ENCODE data around the gene IDH3A. TPM values are rescaled to one million over a fixed set of nuclear protein-coding genes. Genes with fewer than 3 reads are reported as not detected.
A peak's percentile ranks its signal among the peaks of the same experiment; 100 is the strongest.

Gene IDH3A
- total and polyA plus RNA-seq, 9 of the 15 experiments (the other 6 are each of a cell fraction or from before 2014, with no cell fraction given): 37.4 to 249 (median 107) TPM

DNA sequence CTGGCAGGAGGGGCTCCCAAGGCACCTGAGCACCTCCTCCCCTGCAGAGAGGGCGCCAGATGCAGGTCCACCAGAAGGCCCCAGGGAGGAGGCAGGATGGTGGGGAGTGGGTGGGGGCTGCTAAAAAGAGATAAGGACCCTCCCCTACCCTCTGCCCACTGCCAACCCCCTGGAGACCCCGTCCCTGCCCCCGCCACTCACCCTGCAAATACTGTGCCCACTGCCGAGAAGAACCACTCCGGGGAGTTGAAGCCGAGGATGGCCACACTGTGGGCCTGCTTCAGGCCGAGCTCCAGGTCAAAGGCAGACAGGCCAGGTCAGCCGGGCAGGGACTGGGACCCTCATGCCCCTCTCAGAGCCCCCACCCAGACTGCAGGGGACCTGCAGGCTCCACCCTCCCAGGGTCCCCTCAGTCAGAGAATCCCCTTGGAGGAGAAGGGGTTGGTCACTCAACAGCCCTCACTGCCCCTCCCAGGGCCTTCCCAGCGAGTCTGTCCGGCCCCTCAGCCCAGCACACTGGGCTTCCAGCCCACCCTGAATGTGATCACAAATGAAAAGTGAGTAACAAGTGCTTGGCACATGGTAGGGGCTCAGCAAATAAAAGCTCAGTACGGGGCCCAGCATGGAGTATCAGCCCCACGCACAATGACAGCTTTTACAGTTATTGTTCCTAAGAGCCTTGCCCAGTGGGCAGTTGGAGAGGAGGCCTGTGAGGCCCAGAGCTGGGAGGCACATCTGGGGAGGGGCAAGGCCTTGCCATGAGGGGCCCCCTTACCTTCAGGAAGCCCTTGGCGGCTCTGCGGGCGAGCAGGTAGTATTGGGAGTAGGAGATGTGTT lies 44.8 kb downstream of the IDH3A start (continued):
- TF ChIP-seq, protein P1, sequence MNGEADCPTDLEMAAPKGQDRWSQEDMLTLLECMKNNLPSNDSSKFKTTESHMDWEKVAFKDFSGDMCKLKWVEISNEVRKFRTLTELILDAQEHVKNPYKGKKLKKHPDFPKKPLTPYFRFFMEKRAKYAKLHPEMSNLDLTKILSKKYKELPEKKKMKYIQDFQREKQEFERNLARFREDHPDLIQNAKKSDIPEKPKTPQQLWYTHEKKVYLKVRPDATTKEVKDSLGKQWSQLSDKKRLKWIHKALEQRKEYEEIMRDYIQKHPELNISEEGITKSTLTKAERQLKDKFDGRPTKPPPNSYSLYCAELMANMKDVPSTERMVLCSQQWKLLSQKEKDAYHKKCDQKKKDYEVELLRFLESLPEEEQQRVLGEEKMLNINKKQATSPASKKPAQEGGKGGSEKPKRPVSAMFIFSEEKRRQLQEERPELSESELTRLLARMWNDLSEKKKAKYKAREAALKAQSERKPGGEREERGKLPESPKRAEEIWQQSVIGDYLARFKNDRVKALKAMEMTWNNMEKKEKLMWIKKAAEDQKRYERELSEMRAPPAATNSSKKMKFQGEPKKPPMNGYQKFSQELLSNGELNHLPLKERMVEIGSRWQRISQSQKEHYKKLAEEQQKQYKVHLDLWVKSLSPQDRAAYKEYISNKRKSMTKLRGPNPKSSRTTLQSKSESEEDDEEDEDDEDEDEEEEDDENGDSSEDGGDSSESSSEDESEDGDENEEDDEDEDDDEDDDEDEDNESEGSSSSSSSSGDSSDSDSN (IDR thresholded peaks at IDR 0.05; ENCODE audit: borderline replicate concordance in 1 of 2, low read depth in 2 of 2, low read length in 2 of 2): no peak
- TF ChIP-seq, protein P2, sequence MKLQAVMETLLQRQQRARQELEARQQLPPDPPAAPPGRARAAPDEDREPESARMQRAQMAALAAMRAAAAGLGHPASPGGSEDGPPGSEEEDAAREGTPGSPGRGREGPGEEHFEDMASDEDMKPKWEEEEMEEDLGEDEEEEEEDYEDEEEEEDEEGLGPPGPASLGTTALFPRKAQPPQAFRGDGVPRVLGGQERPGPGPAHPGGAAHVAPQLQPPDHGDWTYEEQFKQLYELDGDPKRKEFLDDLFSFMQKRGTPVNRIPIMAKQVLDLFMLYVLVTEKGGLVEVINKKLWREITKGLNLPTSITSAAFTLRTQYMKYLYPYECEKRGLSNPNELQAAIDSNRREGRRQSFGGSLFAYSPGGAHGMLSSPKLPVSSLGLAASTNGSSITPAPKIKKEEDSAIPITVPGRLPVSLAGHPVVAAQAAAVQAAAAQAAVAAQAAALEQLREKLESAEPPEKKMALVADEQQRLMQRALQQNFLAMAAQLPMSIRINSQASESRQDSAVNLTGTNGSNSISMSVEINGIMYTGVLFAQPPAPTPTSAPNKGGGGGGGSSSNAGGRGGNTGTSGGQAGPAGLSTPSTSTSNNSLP (IDR thresholded peaks at IDR 0.05; ENCODE audit: borderline replicate concordance, low read depth, low read length): no peak
- no peak for TF ChIP-seq ZBTB7A (IDR thresholded peaks at IDR 0.05; ENCODE audit: borderline replicate concordance, control insufficient read depth, low read depth, low read length)

DNA sequence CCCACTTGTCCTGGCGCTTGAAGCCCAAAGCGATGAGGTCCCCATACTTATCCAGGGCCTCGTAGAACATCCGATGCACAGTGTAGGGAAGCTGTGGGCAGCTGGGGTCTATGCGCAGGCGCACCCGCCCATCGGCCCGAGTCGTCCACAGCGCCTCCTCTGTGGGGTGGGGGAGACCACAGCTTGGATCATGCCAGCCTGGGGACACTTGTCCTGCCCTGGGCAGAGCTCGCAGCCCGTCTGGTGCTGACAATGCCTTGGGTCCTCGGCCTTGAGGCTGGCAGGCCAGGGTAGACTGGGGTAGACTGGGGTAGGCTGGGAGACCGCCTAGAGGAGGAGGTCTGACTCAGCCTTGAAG lies 45.4 kb downstream of the IDH3A start:
- H3K36me3 ChIP-seq (ENCODE audit: control insufficient read depth, insufficient read depth, low read length): no peaks in the 10 kb centered on the region
- CTCF ChIA-PET (ENCODE audit: low intra/inter-chr PET ratio): interaction anchor here (0.9 to 4.0 kb wide), 3 partner anchors 9 to 194 kb away, joined by 3 to 54 read pairs (median 3); no protein-coding TSS in a partner anchor
- POLR2A ChIA-PET: interaction anchor here (1.4 kb wide), 1 partner anchor 8 kb away, joined by 4 read pairs; no protein-coding TSS in a partner anchor
- no peaks in the 10 kb centered on the region for H3K9me1 ChIP-seq (ENCODE audit: control insufficient read depth, insufficient read depth, low read length)
- peaks cover 0 to 20% of the 10 kb centered on the region in 2 experiments; a peak in 2 of 5 replicates for H3K27me3 ChIP-seq (ENCODE audit: control insufficient read depth in 2 of 2, insufficient read depth in 2 of 2, low read length in 2 of 2)
- H3K4me1 ChIP-seq (replicated peaks in 1 of 2; ENCODE audit: control insufficient read depth in 2 of 2, insufficient read depth in 2 of 2, low read length in 2 of 2): peaks cover 0 to 4% of the 10 kb centered on the region in 2 experiments; a peak in 1 of 5 replicates
- intact Hi-C loops (cut with micrococcal nuclease): loop anchor here (2.0 kb wide), 2 partner anchors 64 to 234 kb away; partner anchors contain the start of gene CIB2
- H4K20me1 ChIP-seq (replicated peaks; ENCODE audit: control insufficient read depth, insufficient read depth, low read length): no peaks in the 10 kb centered on the region
- peak in 3 of 4 experiments; percentile 29 to 44 (median 41) for DNase-seq (ENCODE audit: extremely low read depth in 1 of 4, low spot score in 3 of 4)
- H3K27ac ChIP-seq (ENCODE audit: extremely low read depth, low read depth, low read length): no peak overlapping the region
- H3K79me2 ChIP-seq (ENCODE audit: control insufficient read depth, insufficient read depth, low read length): no peaks in the 10 kb centered on the region
- no peak overlapping the region for H3K4me3 ChIP-seq
- ATAC-seq: peak; percentile 77
- 5% methylated on average over 9 of the region's 15 CpGs for WGBS (ENCODE audit: insufficient coverage, low coverage, missing lambda C conversion rate)
- H3K9ac ChIP-seq (ENCODE audit: insufficient read depth in 1 of 2, low read depth in 2 of 2, low read length in 2 of 2): no peak overlapping the region
- H2AFZ ChIP-seq (ENCODE audit: low read depth, low read length): no peak overlapping the region
- FAIRE-seq: no peak
- no TSS peak for BruUV-seq (replicated peaks)
- no peak overlapping the region for H3K4me2 ChIP-seq (ENCODE audit: insufficient read depth, low read length)
- 0 out of 2 replicates have a peak, but pooled peaks cover 4% of the 10 kb centered on the region for H3K9me3 ChIP-seq (replicated peaks; ENCODE audit: control insufficient read depth, insufficient read depth, low read depth, low read length)
- in situ Hi-C loops (cut with MboI): no loop called here
- TF ChIP-seq, protein P3, sequence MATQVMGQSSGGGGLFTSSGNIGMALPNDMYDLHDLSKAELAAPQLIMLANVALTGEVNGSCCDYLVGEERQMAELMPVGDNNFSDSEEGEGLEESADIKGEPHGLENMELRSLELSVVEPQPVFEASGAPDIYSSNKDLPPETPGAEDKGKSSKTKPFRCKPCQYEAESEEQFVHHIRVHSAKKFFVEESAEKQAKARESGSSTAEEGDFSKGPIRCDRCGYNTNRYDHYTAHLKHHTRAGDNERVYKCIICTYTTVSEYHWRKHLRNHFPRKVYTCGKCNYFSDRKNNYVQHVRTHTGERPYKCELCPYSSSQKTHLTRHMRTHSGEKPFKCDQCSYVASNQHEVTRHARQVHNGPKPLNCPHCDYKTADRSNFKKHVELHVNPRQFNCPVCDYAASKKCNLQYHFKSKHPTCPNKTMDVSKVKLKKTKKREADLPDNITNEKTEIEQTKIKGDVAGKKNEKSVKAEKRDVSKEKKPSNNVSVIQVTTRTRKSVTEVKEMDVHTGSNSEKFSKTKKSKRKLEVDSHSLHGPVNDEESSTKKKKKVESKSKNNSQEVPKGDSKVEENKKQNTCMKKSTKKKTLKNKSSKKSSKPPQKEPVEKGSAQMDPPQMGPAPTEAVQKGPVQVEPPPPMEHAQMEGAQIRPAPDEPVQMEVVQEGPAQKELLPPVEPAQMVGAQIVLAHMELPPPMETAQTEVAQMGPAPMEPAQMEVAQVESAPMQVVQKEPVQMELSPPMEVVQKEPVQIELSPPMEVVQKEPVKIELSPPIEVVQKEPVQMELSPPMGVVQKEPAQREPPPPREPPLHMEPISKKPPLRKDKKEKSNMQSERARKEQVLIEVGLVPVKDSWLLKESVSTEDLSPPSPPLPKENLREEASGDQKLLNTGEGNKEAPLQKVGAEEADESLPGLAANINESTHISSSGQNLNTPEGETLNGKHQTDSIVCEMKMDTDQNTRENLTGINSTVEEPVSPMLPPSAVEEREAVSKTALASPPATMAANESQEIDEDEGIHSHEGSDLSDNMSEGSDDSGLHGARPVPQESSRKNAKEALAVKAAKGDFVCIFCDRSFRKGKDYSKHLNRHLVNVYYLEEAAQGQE (IDR thresholded peaks at IDR 0.05; ENCODE audit: borderline replicate concordance): no peak
- TF ChIP-seq, protein P3 (CRISPR knock-in tag; IDR thresholded peaks at IDR 0.05; ENCODE audit: low read depth): no peak
